K562 (cell line): Measurements from ENCODE around the gene PEBP1. TPM values are rescaled to one million over a fixed set of nuclear protein-coding genes. Genes with fewer than 3 reads are reported as not detected.
A peak's percentile ranks its signal among the peaks of the same experiment; 100 is the strongest.

Experiments
- ATAC-seq: fragments of 200-7000 bp; cut with Tn5 transposase; 3 replicates; pipeline ENCODE4 v1.9.1; 2020; ENCODE audit warnings: moderate library complexity
- BruUV-seq: library from RNA; stranded (reverse); fragments of 400-500 nt; replicated peaks from 2 replicates; lab custom pipeline; 2021; lab: Mats Ljungman, UMichigan
- CTCF ChIA-PET: fragments of 300-600 bp; formaldehyde crosslinking; extraction: SDS; loops from one replicate; lab custom pipeline; 2021; ENCODE audit warnings: low intra/inter-chr PET ratio; lab: Yijun Ruan, JAX
- POLR2A ChIA-PET: fragments of 300-600, 350-650 bp; sonication (Branson Sonifier 250); formaldehyde crosslinking; extraction: SDS; loops from one replicate; lab custom pipeline; 2021; ENCODE audit warnings: antibody characterized with exemption, inconsistent platforms; lab: Yijun Ruan, JAX
- DNase-seq, 4 experiments: peaks; one replicate each; pipeline versions ENCODE4 v3.0.0 to v3.0.0-alpha.2; 2011 to 2018; ENCODE audit warnings: low spot score in 3 of 4, mixed read lengths in 3 of 4; ENCODE audit errors: extremely low read depth in 1 of 4
- FAIRE-seq: peaks from 2 replicates; lab custom pipeline; 2011; peaks lifted over from hg19 to GRCh38; lab: Jason Lieb, UNC
- H2AFZ ChIP-seq: 2 replicates; pipeline ENCODE4 v1.6.0; 2011; ENCODE audit warnings: low read depth, low read length, control low read depth, inconsistent platforms
- H3K27ac ChIP-seq: fragments of 200-600 bp; 3 replicates; pipeline ENCODE4 v1.8.0; 2011; ENCODE audit warnings: low read depth, mild to moderate bottlenecking, control low read depth, inconsistent platforms, low read length, moderate library complexity, mixed read lengths; ENCODE audit errors: extremely low read depth
- H3K27me3 ChIP-seq, 2 experiments: fragments of 300-600 bp in 1 of 2; 2 replicates in 1 of 2; 3 replicates in 1 of 2; pipeline versions ENCODE4 v1.6.0 to v1.8.0; 2011; ENCODE audit warnings: inconsistent platforms in 2 of 2, low read length in 2 of 2, mild to moderate bottlenecking in 1 of 2, mixed read lengths in 1 of 2, moderate library complexity in 1 of 2; ENCODE audit not compliant: control insufficient read depth in 2 of 2, insufficient read depth in 2 of 2
- H3K36me3 ChIP-seq: fragments of 300-600 bp; 3 replicates; pipeline ENCODE4 v1.8.0; 2011; ENCODE audit warnings: mild to moderate bottlenecking, low read length, inconsistent platforms; ENCODE audit not compliant: control insufficient read depth, insufficient read depth
- H3K4me1 ChIP-seq, 2 experiments: fragments of 200-600 bp in 1 of 2; replicated peaks in 1 of 2; 2 replicates in 1 of 2; 3 replicates in 1 of 2; pipeline versions ENCODE4 v1.5.1 to v1.8.0; 2011; ENCODE audit warnings: inconsistent platforms in 2 of 2, low read length in 2 of 2, mild to moderate bottlenecking in 1 of 2, mixed read lengths in 1 of 2, moderate library complexity in 1 of 2; ENCODE audit not compliant: control insufficient read depth in 2 of 2, insufficient read depth in 2 of 2
- H3K4me2 ChIP-seq: 2 replicates; pipeline ENCODE4 v1.6.1; 2011; ENCODE audit warnings: low read length, control low read depth, inconsistent platforms, mixed read lengths; ENCODE audit not compliant: insufficient read depth
- H3K4me3 ChIP-seq: fragments of 200-600 bp; sonication (generic), shearing (Covaris generic); 2 replicates; pipeline ENCODE4 v1.5.1; 2016; ENCODE audit warnings: control low read depth, inconsistent platforms
- H3K79me2 ChIP-seq: fragments of 200-600 bp; 3 replicates; pipeline ENCODE4 v1.8.0; 2011; ENCODE audit warnings: low read length, inconsistent platforms; ENCODE audit not compliant: control insufficient read depth, insufficient read depth
- H3K9ac ChIP-seq, 2 experiments: 2 replicates each; pipeline versions ENCODE4 v1.6.0 to v1.6.1; 2011; ENCODE audit warnings: low read depth in 2 of 2, low read length in 2 of 2, control low read depth in 1 of 2, inconsistent platforms in 1 of 2, mild to moderate bottlenecking in 1 of 2, mixed read lengths in 1 of 2; ENCODE audit not compliant: insufficient read depth in 1 of 2
- H3K9me1 ChIP-seq: one replicate; pipeline ENCODE4 v1.6.0; 2011; ENCODE audit warnings: inconsistent platforms, mild to moderate bottlenecking, low read length, moderate library complexity; ENCODE audit not compliant: control insufficient read depth, insufficient read depth
- H3K9me3 ChIP-seq: replicated peaks from 2 replicates; pipeline ENCODE4 v1.5.1; 2011; ENCODE audit warnings: low read depth, low read length, inconsistent platforms; ENCODE audit not compliant: control insufficient read depth, insufficient read depth
- H4K20me1 ChIP-seq: replicated peaks from 2 replicates; pipeline ENCODE4 v1.6.1; 2011; ENCODE audit warnings: low read length, inconsistent platforms, mixed read lengths; ENCODE audit not compliant: control insufficient read depth, insufficient read depth
- ATF2 ChIP-seq: sonication (generic); formaldehyde crosslinking; IDR thresholded peaks from 2 replicates; pipeline ENCODE4 v1.8.1; 2022; ENCODE audit warnings: missing genetic modification reagents
- ATF3 ChIP-seq, 2 experiments: fragments of 450-650 bp in 1 of 2; sonication (generic) in 1 of 2; formaldehyde crosslinking in 1 of 2; IDR thresholded peaks in 1 of 2; conservative IDR thresholded peaks in 1 of 2; 2 replicates each; pipeline versions ENCODE4 v1.6.1 to v1.8.1; 2016 to 2023; ENCODE audit warnings: mild to moderate bottlenecking in 2 of 2, moderate library complexity in 2 of 2, inconsistent platforms in 1 of 2, missing genetic modification reagents in 1 of 2
- ATF7 ChIP-seq: fragments of 450-650 bp; IDR thresholded peaks from 2 replicates; pipeline ENCODE4 v1.7.1; 2014; ENCODE audit warnings: mild to moderate bottlenecking, moderate library complexity
- BCOR ChIP-seq: fragments of 450-650 bp; IDR thresholded peaks from 2 replicates; pipeline ENCODE4 v1.6.1; 2016
- FOXP1 ChIP-seq: sonication (generic); formaldehyde crosslinking; IDR thresholded peaks from 2 replicates; pipeline ENCODE4 v1.8.0; 2022; ENCODE audit warnings: mild to moderate bottlenecking, missing genetic modification reagents
- HNRNPK ChIP-seq: fragments of 200-400 bp; formaldehyde crosslinking; IDR thresholded peaks from one replicate; pipeline ENCODE4 v1.6.1; 2018; ENCODE audit warnings: mild to moderate bottlenecking, low read depth, low read length; ENCODE audit not compliant: poor library complexity, severe bottlenecking
- JUND ChIP-seq, 2 experiments: IDR thresholded peaks; 2 replicates in 1 of 2; 3 replicates in 1 of 2; pipeline ENCODE4 v1.6.1; 2011; ENCODE audit warnings: borderline replicate concordance in 2 of 2, low read depth in 2 of 2, low read length in 2 of 2, improper control_type of control experiment in 1 of 2, missing biosample characterization in 1 of 2, missing genetic modification characterization in 1 of 2, missing genetic modification reagents in 1 of 2
- SPI1 ChIP-seq: IDR thresholded peaks from 2 replicates; pipeline ENCODE4 v1.6.1; 2011; ENCODE audit warnings: low read depth, low read length, control low read depth, borderline replicate concordance
- ZBTB1 ChIP-seq: sonication (generic); formaldehyde crosslinking; IDR thresholded peaks from 2 replicates; pipeline ENCODE4 v1.8.1; 2023; ENCODE audit warnings: missing genetic modification reagents, low read depth, mild to moderate bottlenecking, borderline replicate concordance
- ZBTB33 ChIP-seq: sonication (generic); formaldehyde crosslinking; IDR thresholded peaks from 2 replicates; pipeline ENCODE4 v1.8.1; 2023; ENCODE audit warnings: mild to moderate bottlenecking, missing genetic modification reagents
- ZNF347 ChIP-seq: fragments of 450-650 bp; formaldehyde crosslinking; IDR thresholded peaks from 2 replicates; pipeline ENCODE4 v1.4.0; 2020; ENCODE audit warnings: low read depth, mild to moderate bottlenecking, moderate library complexity
- WGBS: fragments of 100-300 bp; shearing (Covaris generic); methylation state at CpG from one replicate; pipeline ENCODE4 v1.1.6; 2016; ENCODE audit warnings: low coverage, mixed read lengths; ENCODE audit not compliant: insufficient coverage; ENCODE audit errors: missing lambda C conversion rate; 5-methylcytosine and 5-hydroxymethylcytosine counted together
- in situ Hi-C: fragments of 300-500 bp; cut with MboI; formaldehyde crosslinking; loops from 4 replicates; pipeline ENCODE4 v1.15.0; 2018; ENCODE audit warnings: inconsistent platforms, mixed read lengths
- intact Hi-C: fragments of 100-400 bp; cut with micrococcal nuclease; formaldehyde crosslinking; loops from 2 replicates; pipeline ENCODE4 v1.14.2; 2022
- polyA plus RNA-seq, 8 experiments: library from polyadenylated mRNA; depleted of rRNA in 4 of 8; stranded (reverse) in 5 of 8; unstranded in 3 of 8; fragments of >200 nt; fragmentation: Nextera tagmentation in 2 of 8; fragmentation: Illumina TruSeq in 1 of 8; extraction: Ambion mirVana in 2 of 8; extraction: Trizol in 1 of 8; gene quantifications; 2 replicates each; pipeline versions ENCODE4 v1.2.1 to v1.2.3, GENCODE V29; 2011 to 2014; ENCODE audit warnings: inconsistent platforms in 1 of 8, missing spikeins in 1 of 8
- total RNA-seq, 7 experiments: library from RNA; depleted of rRNA in 6 of 7; stranded (reverse); fragments of >200 nt in 6 of 7; fragmentation: Illumina TruSeq in 2 of 7; extraction: Trizol in 2 of 7; gene quantifications; 2 replicates each; pipeline versions ENCODE4 v1.2.1 to v1.2.3, GENCODE V29; 2011 to 2021; ENCODE audit warnings: low replicate concordance in 1 of 7

Gene PEBP1
- total and polyA plus RNA-seq, 9 of the 15 experiments (the other 6 are each of a cell fraction or from before 2014, with no cell fraction given): 77.3 to 207 (median 153) TPM

GRCh38 chr12:118188690-118189371 lies 52.9 kb downstream of the PEBP1 start:
- WGBS: 81% methylated on average over 10 of the region's 10 CpGs
- Histone ChIP-seq H2AFZ (no peak overlapping the region), H3K4me3 (no peak overlapping the region), H3K79me2 (no peaks in the 10 kb centered on the region), H3K4me1 (peaks cover 0 to 10% of the 10 kb centered on the region in 2 experiments; a peak in 3 of 5 replicates), H3K9ac (0 out of 4 replicates have a peak overlapping the region, but pooled peaks of 1 of the 2 experiments have one; percentile 46), H3K27me3 (no peaks in the 10 kb centered on the region), H3K9me1 (no peaks in the 10 kb centered on the region), H3K36me3 (peaks cover 34% of the 10 kb centered on the region; the same call in 1 of the 3 replicates), H3K4me2 (no peak overlapping the region), H3K27ac (no peak overlapping the region; the same call in 2 of the 3 replicates), H4K20me1 (no peaks in the 10 kb centered on the region), H3K9me3 (no peaks in the 10 kb centered on the region)
- no peak for DNase-seq
- no TSS peak for BruUV-seq
- ChIA-PET CTCF (no interaction called here), POLR2A (no interaction called here)
- no peak for FAIRE-seq
- in situ Hi-C loops: loop anchor here (25.0 kb wide), 1 partner anchor 173 kb away; the partner anchor contains the start of gene TAOK3
- ATAC-seq: peak; percentile 39; the same call in 2 of the 3 replicates
- TF ChIP-seq SPI1 (peak; percentile 60), JUND (IDR thresholded peaks at IDR 0.05; ENCODE audit: borderline replicate concordance, low read depth, low read length) (no peak), JUND (tag; IDR thresholded peaks at IDR 0.05; ENCODE audit: borderline replicate concordance, low read depth, low read length) (peak; percentile 58; the same call in 1 of the 3 replicates), ATF3 (IDR thresholded peaks at IDR 0.05) (peak; percentile 86), ATF3 (CRISPR knock-in tag; conservative IDR thresholded peaks at IDR 0.05) (no peak), ZBTB1 (no peak), BCOR (no peak), FOXP1 (CRISPR knock-in tag) (no peak), HNRNPK (no peak), ZBTB33 (peak; percentile 65), ATF2 (CRISPR knock-in tag) (no peak), ATF7 (peak; percentile 39; the same call in 1 of the 2 replicates), ZNF347 (no peak)
- intact Hi-C loops: loop anchor here (10.0 kb wide), 1 partner anchor 314 kb away; no protein-coding TSS in a partner anchor
